ENCODE data around the gene HTR7.

DNA sequence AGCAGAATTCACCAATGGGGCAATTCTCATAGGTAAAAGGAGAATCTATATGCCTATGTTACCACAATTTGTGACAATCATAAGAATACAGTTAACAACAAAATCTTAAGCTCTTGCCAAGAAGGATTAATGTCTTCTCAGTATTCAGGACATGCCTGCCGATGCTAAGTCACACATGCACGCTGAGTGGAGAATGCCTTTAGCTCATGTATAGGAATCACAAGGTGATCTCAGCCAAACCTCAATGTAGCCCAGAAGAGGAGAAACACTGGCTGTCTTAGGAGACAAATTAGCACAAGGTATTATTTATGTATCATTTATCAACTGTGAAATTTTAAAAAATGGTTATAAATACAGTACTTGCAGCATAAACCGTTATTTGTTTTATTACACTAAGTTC is 2.7 kb downstream of the HTR7 start:
- TF ChIP-seq EZH2 (IDR thresholded peaks at IDR 0.05) (no peak), POLR2AphosphoS5 (IDR thresholded peaks at IDR 0.05; ENCODE audit: borderline replicate concordance, low read depth, low read length) (no peak)

Measured in SK-N-MC (cell line).